Measurements from ENCODE around the gene RPS24.
A peak's percentile ranks its signal among the peaks of the same experiment; 100 is the strongest.
"Not testable (repeated sequence)": the region's sequence is repeated elsewhere in the genome, so short reads cannot be mapped to it uniquely, and the experiment has no call there.

The RPS24 gene

GRCh38 chr10:78033637-78034470, at the start of gene RPS24:
TSS of gene RPS24 (plus strand) at chr10:78033863. CDS start at chr10:78033902, 39 bp downstream.
- peak; percentile 91 to 94 for DNase-seq (ENCODE audit: low read depth in 2 of 2)

GRCh38 chr10:77984986-77985385, 48.7 kb upstream of the RPS24 start:
- DNase-seq (ENCODE audit: low read depth in 2 of 2): no peak

- DNase-seq (ENCODE audit: low read depth in 2 of 2): no peak
These were observed 45.9 kb upstream of the RPS24 start for GRCh38 chr10:77987671-77988255.

GRCh38 chr10:77989081-77989724, 44.5 kb upstream of the RPS24 start:
- no peak for DNase-seq (ENCODE audit: low read depth in 2 of 2)

GRCh38 chr10:77993620-77994019, 40.0 kb upstream of the RPS24 start:
- no peak for DNase-seq (ENCODE audit: low read depth in 2 of 2)

GRCh38 chr10:77998780-77999179, 34.9 kb upstream of the RPS24 start:
- DNase-seq (ENCODE audit: low read depth in 2 of 2): not testable (repeated sequence)

GRCh38 chr10:78000206-78000605, 33.5 kb upstream of the RPS24 start:
- DNase-seq (ENCODE audit: low read depth in 2 of 2): no peak

GRCh38 chr10:78000956-78001472, 32.6 kb upstream of the RPS24 start:
- no peak for DNase-seq (ENCODE audit: low read depth in 2 of 2)

- DNase-seq (ENCODE audit: low read depth in 2 of 2): no peak
These were observed 30.9 kb upstream of the RPS24 start for GRCh38 chr10:78002541-78003288.

- DNase-seq (ENCODE audit: low read depth in 2 of 2): no peak
These were observed 29.2 kb upstream of the RPS24 start for GRCh38 chr10:78004215-78005026.

- no peak for DNase-seq (ENCODE audit: low read depth in 2 of 2)
These were observed 26.5 kb upstream of the RPS24 start for GRCh38 chr10:78007172-78007571.

GRCh38 chr10:78009662-78010061, 24.0 kb upstream of the RPS24 start:
- no peak for DNase-seq (ENCODE audit: low read depth in 2 of 2)

- no peak for DNase-seq (ENCODE audit: low read depth in 2 of 2)
These were observed 23.4 kb upstream of the RPS24 start for GRCh38 chr10:78010278-78010677.

GRCh38 chr10:78011065-78011464, 22.6 kb upstream of the RPS24 start:
- no peak for DNase-seq (ENCODE audit: low read depth in 2 of 2)

- no peak for DNase-seq (ENCODE audit: low read depth in 2 of 2)
These were observed 20.1 kb upstream of the RPS24 start for GRCh38 chr10:78013564-78013963.

- no peak for DNase-seq (ENCODE audit: low read depth in 2 of 2)
These were observed 18.1 kb upstream of the RPS24 start for GRCh38 chr10:78015546-78015945.

- DNase-seq (ENCODE audit: low read depth in 2 of 2): no peak
These were observed 15.8 kb upstream of the RPS24 start for GRCh38 chr10:78017856-78018255.

GRCh38 chr10:78019264-78019663, 14.4 kb upstream of the RPS24 start:
- DNase-seq (ENCODE audit: low read depth in 2 of 2): no peak

GRCh38 chr10:78021201-78021600, 12.5 kb upstream of the RPS24 start:
- no peak for DNase-seq (ENCODE audit: low read depth in 2 of 2)

GRCh38 chr10:78023741-78024140, 9.9 kb upstream of the RPS24 start:
- DNase-seq (ENCODE audit: low read depth in 2 of 2): no peak

Data from activated CD4-positive, alpha-beta T cell treated with anti-CD3 and anti-CD28 coated beads for 24 hours (primary cell).